HUES48 (cell line): ENCODE results near the gene RAB23.

Source experiments
- H3K27ac ChIP-seq: one replicate; pipeline ENCODE4 v1.7.0; 2013; ENCODE audit warnings: low read depth, low read length, inconsistent platforms
- H3K27me3 ChIP-seq: 2 replicates; pipeline ENCODE4 v1.6.1; 2013; ENCODE audit warnings: mild to moderate bottlenecking, low read length; ENCODE audit not compliant: control insufficient read depth, insufficient read depth
- H3K36me3 ChIP-seq: 2 replicates; pipeline ENCODE4 v1.6.1; 2013; ENCODE audit warnings: low read length; ENCODE audit not compliant: control insufficient read depth, insufficient read depth
- H3K4me1 ChIP-seq: 2 replicates; pipeline ENCODE4 v1.6.1; 2013; ENCODE audit warnings: mild to moderate bottlenecking, low read length; ENCODE audit not compliant: control insufficient read depth, insufficient read depth
- H3K4me3 ChIP-seq: 2 replicates; pipeline ENCODE4 v1.5.1; 2013; ENCODE audit warnings: mild to moderate bottlenecking, low read depth, low read length
- H3K9ac ChIP-seq: 2 replicates; pipeline ENCODE4 v1.6.1; 2013; ENCODE audit warnings: mild to moderate bottlenecking, low read depth, low read length, moderate library complexity
- H3K9me3 ChIP-seq: 2 replicates; pipeline ENCODE4 v1.6.1; 2013; ENCODE audit warnings: low read length; ENCODE audit not compliant: control insufficient read depth, insufficient read depth

RAB23 gene

DNA sequence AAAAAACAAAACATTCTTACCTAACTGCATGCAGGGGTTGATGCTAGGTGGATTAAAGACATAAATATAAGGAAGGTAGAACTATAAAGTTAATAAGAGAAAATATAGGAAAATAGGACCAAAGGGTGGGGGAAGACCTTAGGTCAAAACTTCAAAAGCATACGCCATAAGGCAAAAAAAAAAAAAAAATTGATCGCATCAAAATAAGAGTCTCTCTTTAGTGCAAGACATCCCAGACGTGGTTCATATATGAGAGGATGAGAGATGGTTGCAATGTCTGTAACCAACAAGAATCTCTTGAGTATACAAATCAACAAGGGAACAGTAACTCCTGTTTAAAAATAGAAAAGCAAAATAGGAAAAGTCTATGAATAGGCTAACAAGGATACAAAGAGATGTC, 41.5 kb downstream of the RAB23 start:
- H3K4me1 ChIP-seq: peaks cover 5% of the 10 kb centered on the region; the same call in 1 of the 2 replicates

DNA sequence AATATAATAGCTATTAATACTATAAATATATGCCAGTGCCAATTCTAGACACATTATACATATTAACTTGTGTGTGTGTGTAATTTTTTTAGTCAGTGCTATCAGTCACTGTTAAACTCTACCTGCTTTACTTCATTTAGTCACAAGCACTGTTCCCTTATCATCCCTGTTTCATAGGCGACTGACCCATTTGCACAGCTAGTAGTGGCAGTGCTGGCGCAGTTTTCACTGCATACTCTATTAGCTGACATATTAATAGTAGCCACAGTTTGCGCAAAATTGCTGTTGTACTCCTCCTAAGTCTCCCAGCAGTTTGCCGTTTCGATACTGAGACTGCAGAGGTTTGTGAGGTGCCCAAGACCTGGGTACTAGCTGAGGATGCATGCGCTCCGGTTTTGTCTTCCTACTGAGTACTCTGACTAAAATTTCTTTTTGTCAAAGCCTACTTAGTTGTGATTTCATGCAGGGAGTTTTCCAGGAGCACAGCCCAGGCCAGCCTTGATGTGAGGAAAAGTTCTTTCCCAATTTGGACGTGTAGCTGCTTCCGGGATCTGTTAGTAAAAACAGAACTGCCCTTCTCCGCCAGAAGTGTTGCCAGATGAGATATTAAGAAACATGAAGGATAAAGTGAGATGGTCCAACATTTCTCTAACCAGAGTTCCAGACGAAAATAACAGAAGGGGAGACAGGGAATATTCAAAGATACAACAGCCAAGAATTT, 44.4 kb downstream of the RAB23 start:
- Histone ChIP-seq H3K27me3 (peaks cover 10% of the 10 kb centered on the region), H3K36me3 (peaks cover 14% of the 10 kb centered on the region), H3K9ac (no peak overlapping the region), H3K4me1 (peaks cover 27% of the 10 kb centered on the region), H3K9me3 (no peaks in the 10 kb centered on the region), H3K4me3 (no peak overlapping the region), H3K27ac (no peak overlapping the region)

More for the DNA sequence above, 41.5 kb downstream of the RAB23 start:
- H3K9me3 ChIP-seq: no peaks in the 10 kb centered on the region
- H3K4me3 ChIP-seq: no peak overlapping the region
- H3K9ac ChIP-seq: no peak overlapping the region
- H3K36me3 ChIP-seq: peaks cover 43% of the 10 kb centered on the region
- H3K27me3 ChIP-seq: no peaks in the 10 kb centered on the region
- H3K27ac ChIP-seq: no peak overlapping the region

GRCh38 chr6:57174511-57174907, 47.6 kb downstream of the RAB23 start:
- H3K4me1 ChIP-seq: peaks cover 29% of the 10 kb centered on the region
- H3K27ac ChIP-seq: peak overlapping the region; percentile 75
- no peak overlapping the region for H3K9ac ChIP-seq
- peaks cover 3% of the 10 kb centered on the region; the same call in 1 of the 2 replicates for H3K36me3 ChIP-seq
- no peaks in the 10 kb centered on the region for H3K9me3 ChIP-seq
- peaks cover 10% of the 10 kb centered on the region for H3K27me3 ChIP-seq
- H3K4me3 ChIP-seq: peak overlapping the region; percentile 76

DNA sequence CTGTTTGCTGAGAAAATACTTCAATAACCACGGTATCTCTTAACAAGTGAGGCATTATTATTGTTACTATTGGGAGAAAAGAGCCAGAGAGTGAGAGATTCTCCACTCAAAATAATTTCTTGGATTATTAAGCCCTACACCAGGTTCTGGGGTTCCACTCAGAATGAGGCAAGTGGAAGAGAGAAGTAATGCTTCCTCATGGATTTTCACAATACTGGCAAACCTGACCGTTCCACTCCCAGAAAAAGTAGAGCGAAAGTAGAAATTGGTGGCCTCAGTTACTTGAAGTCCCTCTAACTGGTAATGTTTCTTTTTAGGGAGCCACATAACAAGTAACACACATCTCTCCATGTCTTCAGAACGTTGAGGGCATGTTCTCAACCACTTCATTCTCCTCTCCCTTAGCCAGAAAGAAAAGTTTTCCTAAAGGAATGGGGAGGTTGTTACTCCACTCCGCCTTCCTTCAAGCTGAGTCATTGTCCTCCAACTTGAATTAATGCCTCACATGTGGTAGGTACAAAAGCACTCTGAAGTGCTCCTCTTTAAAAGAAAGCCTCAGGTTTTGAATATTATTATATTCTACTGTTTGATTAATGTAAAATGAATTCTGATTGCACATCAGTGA, 48.1 kb downstream of the RAB23 start:
- peaks cover 3% of the 10 kb centered on the region; the same call in 1 of the 2 replicates for H3K36me3 ChIP-seq
- H3K9me3 ChIP-seq: no peaks in the 10 kb centered on the region
- H3K4me1 ChIP-seq: peaks cover 29% of the 10 kb centered on the region
- peaks cover 10% of the 10 kb centered on the region for H3K27me3 ChIP-seq
- H3K9ac ChIP-seq: peak overlapping the region; percentile 60
- peak overlapping the region; percentile 75 for H3K27ac ChIP-seq
- H3K4me3 ChIP-seq: peak overlapping the region; percentile 76

GRCh38 chr6:57173056-57173885, 48.8 kb downstream of the RAB23 start:
- Histone ChIP-seq H3K4me1 (peaks cover 29% of the 10 kb centered on the region), H3K36me3 (peaks cover 5% of the 10 kb centered on the region), H3K27me3 (peaks cover 10% of the 10 kb centered on the region), H3K9me3 (no peaks in the 10 kb centered on the region), H3K9ac (peak overlapping the region; percentile 60), H3K27ac (peak overlapping the region; percentile 83), H3K4me3 (peak overlapping the region; percentile 76)

DNA sequence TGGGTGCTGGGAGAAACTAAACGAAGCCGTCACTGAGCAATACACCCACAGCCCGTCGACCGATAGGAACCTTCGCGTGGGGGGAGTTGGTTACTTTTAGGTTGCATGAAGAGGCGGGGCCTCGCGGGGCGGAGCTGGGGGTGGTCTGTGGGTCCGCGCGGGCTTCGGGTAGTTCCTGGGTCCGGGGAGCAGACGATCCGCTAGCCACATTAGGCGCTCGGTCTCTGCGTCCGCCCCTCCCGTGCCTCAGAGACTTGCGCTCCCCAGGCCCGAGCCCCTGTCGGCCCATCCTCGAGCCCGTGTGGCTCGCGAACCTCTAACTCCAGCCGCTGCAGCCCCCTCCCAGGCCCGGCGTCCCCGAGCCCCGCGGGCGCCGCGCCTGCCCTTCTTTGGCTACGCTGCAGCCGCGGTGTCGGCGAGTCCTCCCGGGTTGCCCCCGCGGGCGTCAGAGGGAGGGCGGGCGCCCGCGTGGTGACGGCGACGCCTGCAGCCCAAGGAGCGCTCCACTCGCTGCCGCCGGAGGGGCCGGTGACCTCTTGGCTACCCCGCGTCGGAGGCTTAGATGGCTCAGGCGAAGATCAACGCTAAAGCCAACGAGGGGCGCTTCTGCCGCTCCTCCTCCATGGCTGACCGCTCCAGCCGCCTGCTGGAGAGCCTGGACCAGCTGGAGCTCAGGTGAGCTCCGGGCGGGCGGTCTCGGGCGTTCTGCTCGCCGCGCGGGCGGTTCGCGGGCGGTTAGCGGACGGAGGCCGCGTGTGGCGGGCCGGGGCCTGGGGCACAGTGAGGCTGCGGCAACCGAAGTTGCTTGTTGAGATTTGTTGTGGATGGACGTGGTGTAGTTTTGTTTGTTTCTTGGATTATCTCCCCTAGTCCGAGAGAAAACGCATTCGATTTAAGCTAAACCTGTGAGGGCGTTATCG, 49.7 kb downstream of the RAB23 start, which contains the start of gene BAG2:
Gene BAG2, plus strand, starts transcription at position 191 of the 920 bp plus-strand sequence. Its CDS starts 372 bp downstream, at position 563.
- Histone ChIP-seq H3K9me3 (no peaks in the 10 kb centered on the region), H3K9ac (peak within 1 kb of the TSS; percentile 60), H3K27me3 (peaks cover 10% of the 10 kb centered on the region), H3K4me1 (peaks cover 29% of the 10 kb centered on the region), H3K36me3 (peaks cover 8% of the 10 kb centered on the region), H3K4me3 (peak within 1 kb of the TSS; percentile 76), H3K27ac (peak within 1 kb of the TSS; percentile 83)

- H3K36me3 ChIP-seq: peaks cover 35% of the 10 kb centered on the region
Observed at GRCh38 chr6:57165080-57165479, 57.0 kb downstream of the RAB23 start.

GRCh38 chr6:57163956-57164355, 58.2 kb downstream of the RAB23 start:
- Histone ChIP-seq H3K36me3 (peaks cover 35% of the 10 kb centered on the region), H3K27me3 (no peaks in the 10 kb centered on the region), H3K9me3 (no peaks in the 10 kb centered on the region), H3K4me1 (no peaks in the 10 kb centered on the region), H3K4me3 (no peak overlapping the region), H3K27ac (no peak overlapping the region), H3K9ac (no peak overlapping the region)

More at GRCh38 chr6:57165080-57165479, 57.0 kb downstream of the RAB23 start:
- no peaks in the 10 kb centered on the region for H3K27me3 ChIP-seq
- H3K9ac ChIP-seq: no peak overlapping the region
- no peaks in the 10 kb centered on the region for H3K4me1 ChIP-seq
- H3K9me3 ChIP-seq: no peaks in the 10 kb centered on the region
- H3K27ac ChIP-seq: no peak overlapping the region
- H3K4me3 ChIP-seq: no peak overlapping the region

GRCh38 chr6:57162516-57162915, 59.6 kb downstream of the RAB23 start:
- H3K27ac ChIP-seq: no peak overlapping the region

DNA sequence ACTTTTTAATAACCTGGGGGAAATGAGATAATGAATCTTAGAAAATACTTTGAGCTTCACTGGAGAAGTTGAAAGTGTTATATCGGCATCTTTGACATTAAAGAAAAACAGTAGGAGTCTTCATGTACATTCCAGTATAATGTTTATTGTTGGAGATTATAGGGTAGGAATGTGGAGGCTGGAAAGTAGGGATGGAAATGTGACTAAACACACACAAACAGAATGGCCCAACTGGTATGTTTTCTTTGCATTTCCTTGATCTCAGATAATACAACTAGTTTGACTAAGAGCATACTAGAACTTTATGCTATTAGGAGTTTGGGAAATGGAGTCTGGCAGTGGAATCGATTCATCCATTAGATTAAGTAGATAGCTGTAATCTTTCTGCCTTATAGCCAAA, 60.1 kb downstream of the RAB23 start:
- Histone ChIP-seq H3K4me1 (no peaks in the 10 kb centered on the region), H3K36me3 (peaks cover 28% of the 10 kb centered on the region), H3K9ac (no peak overlapping the region), H3K9me3 (no peaks in the 10 kb centered on the region), H3K27ac (no peak overlapping the region), H3K4me3 (no peak overlapping the region), H3K27me3 (no peaks in the 10 kb centered on the region)

More at GRCh38 chr6:57162516-57162915, 59.6 kb downstream of the RAB23 start:
- no peaks in the 10 kb centered on the region for H3K4me1 ChIP-seq
- no peaks in the 10 kb centered on the region for H3K27me3 ChIP-seq
- H3K9ac ChIP-seq: no peak overlapping the region
- no peak overlapping the region for H3K4me3 ChIP-seq
- H3K9me3 ChIP-seq: no peaks in the 10 kb centered on the region
- peaks cover 33% of the 10 kb centered on the region for H3K36me3 ChIP-seq
